Mesothelial cell of epicardium (in vitro differentiated cells): ENCODE data around the gene IFI35. TPM values are rescaled to one million over a fixed set of nuclear protein-coding genes. Genes with fewer than 3 reads are reported as not detected.
"Not testable (repeated sequence)": the region's sequence is repeated elsewhere in the genome, so short reads cannot be mapped to it uniquely, and the experiment has no call there.

Experiments used
- DNase-seq, 2 experiments: peaks; one replicate each; pipeline ENCODE4 v3.0.0; 2021; ENCODE audit warnings: low spot score in 2 of 2; ENCODE audit not compliant: unreplicated experiment in 2 of 2
- H3K27ac Mint-ChIP-seq: 2 replicates; pipeline ENCODE4 v1.8.0; 2021; ENCODE audit warnings: mixed read lengths
- H3K27me3 Mint-ChIP-seq: 2 replicates; pipeline ENCODE4 v1.8.0; 2021; ENCODE audit warnings: low read depth, mixed read lengths
- H3K36me3 Mint-ChIP-seq: 2 replicates; pipeline ENCODE4 v1.8.0; 2021; ENCODE audit warnings: mixed read lengths
- H3K4me1 Mint-ChIP-seq: 2 replicates; pipeline ENCODE4 v1.8.0; 2021; ENCODE audit warnings: mixed read lengths
- H3K4me3 Mint-ChIP-seq: 2 replicates; pipeline ENCODE4 v1.8.0; 2021; ENCODE audit warnings: mild to moderate bottlenecking, moderate library complexity, mixed read lengths
- H3K9me3 Mint-ChIP-seq: 2 replicates; pipeline ENCODE4 v1.8.0; 2021; ENCODE audit warnings: mixed read lengths
- CTCF ChIP-seq: fragments of 200-600 bp; sonication (generic); IDR thresholded peaks from one replicate; pipeline ENCODE4 v1.5.0; 2021; ENCODE audit warnings: antibody characterized with exemption; ENCODE audit not compliant: unreplicated experiment
- total RNA-seq: library from RNA; stranded (reverse); gene quantifications from 3 replicates; pipeline ENCODE4 v1.2.1, GENCODE V29; 2021

The IFI35 gene
- total RNA-seq, 1 donor from 2014 or later = 5.6 TPM

- Mint-ChIP-seq H3K36me3 (no peaks in the 10 kb centered on the region), H3K4me3 (no peak overlapping the region), H3K27ac (no peak overlapping the region), H3K4me1 (peaks cover 13% of the 10 kb centered on the region), H3K9me3 (no peaks in the 10 kb centered on the region), H3K27me3 (no peaks in the 10 kb centered on the region)
- no peak for DNase-seq
- TF ChIP-seq CTCF = no peak
Observed at GRCh38 chr17:42975265-42975664, 31.3 kb upstream of the IFI35 start.

GRCh38 chr17:42975701-42976100 lies 30.9 kb upstream of the IFI35 start:
- H3K4me3 Mint-ChIP-seq, H3K27me3 Mint-ChIP-seq, H3K36me3 Mint-ChIP-seq, H3K27ac Mint-ChIP-seq, H3K9me3 Mint-ChIP-seq, DNase-seq: not testable (repeated sequence)
- H3K4me1 Mint-ChIP-seq = peaks cover 15% of the 10 kb centered on the region

- Mint-ChIP-seq H3K36me3 (no peaks in the 10 kb centered on the region), H3K27me3 (no peaks in the 10 kb centered on the region), H3K4me3 (peak within 1 kb of the TSS; percentile 97), H3K4me1 (peaks cover 28% of the 10 kb centered on the region), H3K9me3 (no peaks in the 10 kb centered on the region), H3K27ac (peak within 1 kb of the TSS; percentile 99)
- DNase-seq = peak in 1 of 2 experiments; percentile 42
- TF ChIP-seq CTCF = no peak
Observed at GRCh38 chr17:42979511-42980273, 26.9 kb upstream of the IFI35 start, which contains the start of gene PTGES3L. Gene PTGES3L, minus strand, starts transcription at chr17:42980080. Its CDS starts 27 bp downstream, at chr17:42980053.

- Mint-ChIP-seq H3K36me3 (no peaks in the 10 kb centered on the region), H3K9me3 (no peaks in the 10 kb centered on the region), H3K27ac (peak within 1 kb of the TSS; percentile 99), H3K4me1 (peaks cover 28% of the 10 kb centered on the region), H3K4me3 (peak within 1 kb of the TSS; percentile 97), H3K27me3 (no peaks in the 10 kb centered on the region)
- no peak for TF ChIP-seq CTCF
- DNase-seq = peak; percentile 88 to 90
Observed at GRCh38 chr17:42980274-42980765, 26.3 kb upstream of the IFI35 start, which contains the start of gene RUNDC1. Gene RUNDC1, plus strand, starts transcription at chr17:42980565. Its CDS starts 12 bp downstream, at chr17:42980577.

- Mint-ChIP-seq H3K9me3 (no peaks in the 10 kb centered on the region), H3K36me3 (no peaks in the 10 kb centered on the region), H3K4me1 (peaks cover 28% of the 10 kb centered on the region), H3K27ac (peak overlapping the region; percentile 96), H3K4me3 (peak overlapping the region; percentile 81), H3K27me3 (no peaks in the 10 kb centered on the region)
- peak; percentile 25 to 67 for DNase-seq
- TF ChIP-seq CTCF = peak; percentile 22
Observed at GRCh38 chr17:42980766-42981397, 25.7 kb upstream of the IFI35 start.

GRCh38 chr17:42982266-42982665 lies 24.3 kb upstream of the IFI35 start:
- TF ChIP-seq CTCF = no peak
- peak overlapping the region; percentile 25 for H3K27ac Mint-ChIP-seq

More at GRCh38 chr17:42982266-42982665, 24.3 kb upstream of the IFI35 start:
- Mint-ChIP-seq H3K4me3 (peak overlapping the region; percentile 81), H3K36me3 (no peaks in the 10 kb centered on the region), H3K9me3 (no peaks in the 10 kb centered on the region), H3K4me1 (peaks cover 28% of the 10 kb centered on the region), H3K27me3 (no peaks in the 10 kb centered on the region)
- DNase-seq = no peak
